Breast epithelium (tissue), 4 donors: ENCODE results near the gene ZNF747. TPM values are rescaled to one million over a fixed set of nuclear protein-coding genes. Genes with fewer than 3 reads are reported as not detected.

ENCODE experiments used
- DNase-seq, 2 donors: peaks; one replicate each; pipeline ENCODE4 v3.0.0-alpha.2; 2019; ENCODE audit warnings: low spot score in 2 of 2
- H3K27ac ChIP-seq, 2 donors: fragments of 200-600 bp; sonication (generic) in 1 of 2; one replicate each; pipeline ENCODE4 v1.5.1; 2016 to 2019; ENCODE audit warnings: mild to moderate bottlenecking in 1 of 2
- H3K27me3 ChIP-seq, 2 donors: fragments of 200-600 bp; sonication (generic) in 1 of 2; one replicate each; pipeline versions ENCODE4 v1.5.1 to v1.6.0; 2017 to 2019; ENCODE audit warnings: control low read depth in 1 of 2, mild to moderate bottlenecking in 1 of 2
- H3K36me3 ChIP-seq: fragments of 200-600 bp; one replicate; pipeline ENCODE4 v1.5.1; 2019
- H3K4me1 ChIP-seq, 2 donors: fragments of 200-600 bp; sonication (generic); one replicate each; pipeline ENCODE4 v1.5.1; 2016 to 2019; ENCODE audit warnings: control low read depth in 1 of 2
- H3K4me3 ChIP-seq, 3 donors: fragments of 200-600 bp; sonication (generic); 1 replicate in 2 of 3; 2 replicates in 1 of 3; pipeline ENCODE4 v1.5.1; 2016 to 2019; ENCODE audit warnings: mild to moderate bottlenecking in 3 of 3, moderate library complexity in 2 of 3
- H3K9me3 ChIP-seq, 2 donors: fragments of 200-600 bp; sonication (generic) in 1 of 2; one replicate each; pipeline ENCODE4 v1.5.1; 2016 to 2019; ENCODE audit warnings: control low read depth in 1 of 2
- CTCF ChIP-seq, 3 donors: fragments of 450-650 bp; IDR thresholded peaks; one replicate each; pipeline ENCODE4 v1.5.1; 2016 to 2017; ENCODE audit warnings: antibody characterized with exemption in 3 of 3, mild to moderate bottlenecking in 3 of 3, moderate library complexity in 3 of 3
- POLR2A ChIP-seq: fragments of 450-650 bp; IDR thresholded peaks from one replicate; pipeline ENCODE4 v1.6.1; 2016; ENCODE audit warnings: antibody characterized with exemption, mild to moderate bottlenecking, moderate library complexity
- POLR2AphosphoS5 ChIP-seq, 3 donors: sonication (generic); formaldehyde crosslinking; IDR thresholded peaks; one replicate each; pipeline ENCODE4 v1.6.1; 2017; ENCODE audit warnings: antibody characterized with exemption in 3 of 3
- intact Hi-C: fragments of 100-400 bp; cut with DNase I; formaldehyde crosslinking; loops from one replicate; pipeline ENCODE4 v1.15.1; 2023; ENCODE audit warnings: low total_unique reads
- total RNA-seq, 3 donors: library from RNA; depleted of rRNA; stranded (reverse); fragments of >200 nt; gene quantifications; one replicate each; pipeline ENCODE4 v1.1.0, GENCODE V29; 2016

ZNF747 gene
- total RNA-seq, 3 donors from 2014 or later = 10.7 to 14.7 (median 13.2) TPM

DNA sequence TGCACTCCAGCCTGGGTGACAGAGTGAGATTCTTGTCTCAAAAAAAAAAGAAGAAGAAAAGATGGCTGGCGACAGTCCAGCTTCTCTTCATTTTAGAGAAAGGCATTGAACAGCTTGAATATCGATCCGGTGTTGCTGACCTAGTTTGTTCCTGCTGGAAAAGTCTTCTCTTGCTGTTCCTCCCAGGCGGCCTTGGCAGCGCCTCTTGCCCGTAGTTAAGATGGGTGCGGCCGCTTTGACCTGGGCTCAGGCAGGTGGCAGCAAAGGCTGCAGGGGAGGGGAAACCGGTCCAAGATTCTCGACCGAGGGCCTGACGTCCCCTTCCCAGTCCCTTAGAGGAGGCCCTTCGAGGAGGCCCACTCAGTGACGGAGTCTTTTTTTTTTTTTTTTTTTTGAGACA is 27.4 kb upstream of the ZNF747 start:
- H3K9me3 ChIP-seq = no peaks in the 10 kb centered on the region
- intact Hi-C loops = no loop called here
- H3K4me1 ChIP-seq = no peaks in the 10 kb centered on the region
- no peak for TF ChIP-seq POLR2AphosphoS5 (IDR thresholded peaks at IDR 0.05)
- no peak for TF ChIP-seq POLR2A
- no peak for TF ChIP-seq CTCF (IDR thresholded peaks at IDR 0.05)
- no peak for DNase-seq
- peak overlapping the region in 1 of 2 donors; percentile 61 for H3K27ac ChIP-seq
- no peaks in the 10 kb centered on the region for H3K27me3 ChIP-seq
- H3K36me3 ChIP-seq = no peaks in the 10 kb centered on the region
- H3K4me3 ChIP-seq = peak overlapping the region; percentile 43 to 67 (median 61)

DNA sequence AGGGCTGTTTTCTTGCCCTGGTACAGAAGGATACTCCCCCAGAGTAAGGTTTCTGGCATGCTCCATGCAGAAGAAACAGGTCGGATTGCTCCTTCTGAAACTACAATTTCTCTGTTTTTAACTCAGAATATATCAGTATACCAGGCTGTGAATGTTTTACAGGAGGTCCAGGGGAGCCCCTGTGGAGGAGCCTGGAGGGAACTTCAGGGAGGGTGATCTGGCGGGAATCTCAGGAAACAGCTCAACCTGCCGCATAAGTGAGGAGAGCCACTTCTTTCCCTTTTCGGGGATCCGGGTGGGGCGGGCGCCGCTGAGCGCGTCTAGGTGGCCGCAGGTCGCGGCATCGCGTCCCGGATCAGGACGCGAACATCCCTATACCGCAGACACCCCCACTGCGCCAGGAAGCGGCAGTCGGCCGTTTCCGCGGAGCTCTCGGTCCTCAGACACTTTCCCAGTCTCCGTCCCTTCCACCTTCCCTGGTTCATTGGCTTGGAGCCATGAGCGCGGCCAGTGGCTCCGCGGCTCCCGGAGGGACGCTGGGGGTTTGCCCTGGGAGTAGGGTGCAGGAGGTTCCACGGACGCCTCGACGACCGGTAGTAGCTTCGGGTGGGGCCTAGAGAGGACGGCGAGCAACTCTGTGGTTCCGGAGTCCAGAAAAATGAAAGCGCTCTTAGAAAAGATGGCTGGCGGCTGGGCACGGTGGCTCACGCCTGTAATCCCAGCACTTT is 26.6 kb upstream of the ZNF747 start:
- Histone ChIP-seq H3K4me1 (no peaks in the 10 kb centered on the region), H3K36me3 (no peaks in the 10 kb centered on the region), H3K4me3 (peak overlapping the region; percentile 43 to 67 (median 61)), H3K9me3 (no peaks in the 10 kb centered on the region), H3K27ac (peak overlapping the region; percentile 61 to 65), H3K27me3 (no peaks in the 10 kb centered on the region)
- intact Hi-C loops = no loop called here
- DNase-seq = no peak
- TF ChIP-seq POLR2A = no peak
- no peak for TF ChIP-seq CTCF (IDR thresholded peaks at IDR 0.05)
- no peak for TF ChIP-seq POLR2AphosphoS5 (IDR thresholded peaks at IDR 0.05)

DNA sequence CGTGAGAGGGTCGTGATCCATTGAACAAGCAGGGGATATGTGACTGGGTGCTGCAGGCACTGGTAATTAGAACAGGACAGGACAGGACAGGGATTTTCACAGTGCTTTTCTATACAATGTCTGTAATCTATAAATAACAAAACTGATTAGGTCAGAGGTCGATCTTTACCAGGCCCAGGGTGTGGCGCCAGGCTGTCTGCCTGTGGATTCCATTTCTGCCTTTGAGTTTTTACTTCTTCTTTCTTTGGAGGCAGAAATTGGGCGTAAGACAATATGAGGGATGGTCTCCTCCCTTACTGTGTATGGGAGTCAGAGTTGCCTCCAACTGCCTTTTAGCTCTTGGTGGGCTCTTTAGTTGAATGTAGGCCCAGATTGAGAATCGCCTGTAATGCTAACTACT is 25.0 kb upstream of the ZNF747 start:
- TF ChIP-seq CTCF (IDR thresholded peaks at IDR 0.05) = no peak
- TF ChIP-seq POLR2A = no peak
- TF ChIP-seq POLR2AphosphoS5 (IDR thresholded peaks at IDR 0.05) = no peak
- H3K9me3 ChIP-seq = no peaks in the 10 kb centered on the region
- H3K27ac ChIP-seq = no peak overlapping the region
- no peak for DNase-seq
- no peaks in the 10 kb centered on the region for H3K4me1 ChIP-seq
- intact Hi-C loops = no loop called here
- peaks cover 7% of the 10 kb centered on the region for H3K36me3 ChIP-seq
- H3K4me3 ChIP-seq = no peak overlapping the region
- no peaks in the 10 kb centered on the region for H3K27me3 ChIP-seq

DNA sequence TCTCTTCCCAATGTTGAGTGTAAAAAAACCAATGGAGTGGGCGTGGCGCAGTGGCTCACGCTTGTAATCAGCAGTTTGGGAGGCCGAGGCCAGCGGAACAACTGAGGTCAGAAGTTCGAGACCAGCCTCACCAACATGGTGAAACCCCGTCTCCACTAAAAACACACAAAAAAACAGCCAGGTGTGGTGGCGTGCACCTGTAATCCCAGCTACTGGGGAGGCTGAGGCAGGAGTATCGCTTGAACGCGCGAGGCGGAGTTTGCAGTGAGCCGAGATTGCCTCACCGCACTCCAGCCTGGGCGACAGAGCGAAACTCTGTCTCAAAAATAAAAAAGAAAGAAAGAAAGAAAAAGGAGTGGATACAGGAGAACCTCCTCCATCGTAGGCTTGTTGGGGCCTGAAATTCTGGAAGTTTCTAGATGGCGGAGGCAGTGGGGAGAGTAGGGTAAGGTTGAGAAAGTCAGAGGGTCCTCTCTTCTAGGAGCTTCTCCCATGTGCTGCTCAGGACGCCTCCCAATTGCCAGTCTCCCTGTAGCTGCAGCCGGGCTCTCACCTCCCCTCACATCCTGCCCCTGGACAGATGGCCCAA is 24.2 kb upstream of the ZNF747 start:
- H3K4me3 ChIP-seq = peak overlapping the region; percentile 83 to 89 (median 87)
- no peak for DNase-seq
- no peaks in the 10 kb centered on the region for H3K27me3 ChIP-seq
- peak overlapping the region; percentile 94 to 97 for H3K27ac ChIP-seq
- H3K9me3 ChIP-seq = no peaks in the 10 kb centered on the region
- no peaks in the 10 kb centered on the region for H3K4me1 ChIP-seq
- TF ChIP-seq POLR2A (no peak), POLR2AphosphoS5 (IDR thresholded peaks at IDR 0.05) (no peak), CTCF (IDR thresholded peaks at IDR 0.05) (no peak)
- peaks cover 7% of the 10 kb centered on the region for H3K36me3 ChIP-seq
- intact Hi-C loops = no loop called here
